ENCODE data around the gene ANXA6. TPM values are rescaled to one million over a fixed set of nuclear protein-coding genes. Genes with fewer than 3 reads are reported as not detected.

Gene ANXA6
- total and polyA plus RNA-seq, 2 of the 4 experiments (the other 2 are of a cell fraction) = 355 to 610 TPM

GRCh38 chr5:151080613-151081430, 76.8 kb downstream of the ANXA6 start, which contains the start of gene TNIP1 (continued):
- peak; percentile 54 for TF ChIP-seq MAZ (IDR thresholded peaks at IDR 0.05; ENCODE audit: borderline replicate concordance, low read depth, low read length)
- 0 out of 2 replicates have a peak, but pooled peaks have one; percentile 0 for TF ChIP-seq NFE2L2 (IDR thresholded peaks at IDR 0.05; ENCODE audit: low read depth, low read length)

Measured in IMR-90 (cell line).